Gastrocnemius medialis (tissue), 4 donors: ENCODE data around the gene RIOX2. TPM values are rescaled to one million over a fixed set of nuclear protein-coding genes. Genes with fewer than 3 reads are reported as not detected.

Source experiments
- ATAC-seq, 2 donors: fragments of 150-250 bp; one replicate each; pipeline ENCODE4 v1.9.1; 2016
- DNase-seq, 2 donors: peaks; one replicate each; pipeline ENCODE4 v3.0.0-alpha.2; 2019
- H3K27ac ChIP-seq, 4 donors: fragments of 200-600 bp; sonication (generic); 1 replicate in 1 of 4; 2 replicates in 3 of 4; pipeline ENCODE4 v1.5.1; 2016 to 2018; ENCODE audit warnings: mild to moderate bottlenecking in 2 of 4, moderate library complexity in 1 of 4
- H3K27me3 ChIP-seq, 3 donors: fragments of 200-600 bp; sonication (generic) in 2 of 3; 1 replicate in 1 of 3; 2 replicates in 2 of 3; pipeline versions ENCODE4 v1.5.1 to v1.6.0; 2016 to 2019; ENCODE audit warnings: mild to moderate bottlenecking in 1 of 3, moderate library complexity in 1 of 3
- H3K36me3 ChIP-seq, 2 donors: fragments of 200-600 bp; sonication (generic) in 1 of 2; one replicate each; pipeline ENCODE4 v1.5.1; 2017 to 2018
- H3K4me1 ChIP-seq, 2 donors: fragments of 200-600 bp; sonication (generic) in 1 of 2; one replicate each; pipeline ENCODE4 v1.5.1; 2016 to 2017; ENCODE audit warnings: mild to moderate bottlenecking in 2 of 2
- H3K4me3 ChIP-seq, 4 donors: fragments of 200-600 bp; sonication (generic) in 3 of 4; 1 replicate in 1 of 4; 2 replicates in 3 of 4; pipeline ENCODE4 v1.5.1; 2016 to 2019; ENCODE audit warnings: mild to moderate bottlenecking in 2 of 4
- H3K9me3 ChIP-seq, 3 donors: fragments of 200-600 bp; sonication (generic) in 2 of 3; 1 replicate in 1 of 3; 2 replicates in 2 of 3; pipeline ENCODE4 v1.5.1; 2016 to 2019
- POLR2A ChIP-seq, 2 donors: fragments of 450-650 bp; IDR thresholded peaks; one replicate each; pipeline ENCODE4 v1.6.1; 2017; ENCODE audit warnings: antibody characterized with exemption in 2 of 2, mild to moderate bottlenecking in 2 of 2, moderate library complexity in 2 of 2
- in situ Hi-C, 4 donors: fragments of 200-750 bp; cut with MboI; loops; one replicate each; pipeline versions ENCODE4 v1.15.0 to v1.8.0; 2017; ENCODE audit warnings: low sequenced_read_pairs in 4 of 4
- intact Hi-C: fragments of 100-400 bp; cut with DNase I; formaldehyde crosslinking; loops from one replicate; pipeline ENCODE4 v1.15.1; 2023; ENCODE audit warnings: low total_unique reads
- total RNA-seq, 4 donors: library from RNA; depleted of rRNA; stranded (reverse); fragments of >200 nt; gene quantifications; one replicate each; pipeline versions ENCODE4 v1.1.0 to v1.2.3, GENCODE V29; 2016
- TF ChIP-seq, protein P1 (sequence below), 5 experiments: fragments of 450-650 bp in 3 of 5; fragments of 200-600 bp in 2 of 5; sonication (generic) in 2 of 5; IDR thresholded peaks in 4 of 5; conservative IDR thresholded peaks in 1 of 5; 1 replicate in 4 of 5; 2 replicates in 1 of 5; pipeline ENCODE4 v1.5.1; 2016 to 2019; ENCODE audit warnings: antibody characterized with exemption in 5 of 5, mild to moderate bottlenecking in 3 of 5, moderate library complexity in 3 of 5

RIOX2 gene
- total RNA-seq, 4 donors from 2014 or later: 27.4 to 57.3 (median 49.6) TPM

DNA sequence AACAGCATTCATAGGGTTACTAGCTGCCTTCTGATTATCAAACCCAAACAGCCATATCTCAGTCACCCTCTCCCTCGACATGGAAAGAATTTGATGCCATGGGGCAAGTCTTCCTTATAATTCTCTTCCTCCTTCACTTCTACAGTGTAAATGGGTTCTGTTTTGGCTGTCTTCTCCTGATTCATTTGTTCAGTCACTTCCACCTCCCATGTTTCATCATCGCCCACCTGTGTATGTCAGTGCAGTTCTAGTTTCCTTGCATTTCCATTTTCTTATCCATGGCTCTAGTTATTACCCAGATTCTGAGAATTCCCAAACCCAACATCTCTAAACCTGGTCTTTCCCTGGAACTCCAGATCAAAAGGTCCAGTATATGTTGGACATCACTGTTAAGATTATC is 41.0 kb downstream of the RIOX2 start:
- ATAC-seq (no peak), DNase-seq (no peak)
- TF ChIP-seq, protein P1, sequence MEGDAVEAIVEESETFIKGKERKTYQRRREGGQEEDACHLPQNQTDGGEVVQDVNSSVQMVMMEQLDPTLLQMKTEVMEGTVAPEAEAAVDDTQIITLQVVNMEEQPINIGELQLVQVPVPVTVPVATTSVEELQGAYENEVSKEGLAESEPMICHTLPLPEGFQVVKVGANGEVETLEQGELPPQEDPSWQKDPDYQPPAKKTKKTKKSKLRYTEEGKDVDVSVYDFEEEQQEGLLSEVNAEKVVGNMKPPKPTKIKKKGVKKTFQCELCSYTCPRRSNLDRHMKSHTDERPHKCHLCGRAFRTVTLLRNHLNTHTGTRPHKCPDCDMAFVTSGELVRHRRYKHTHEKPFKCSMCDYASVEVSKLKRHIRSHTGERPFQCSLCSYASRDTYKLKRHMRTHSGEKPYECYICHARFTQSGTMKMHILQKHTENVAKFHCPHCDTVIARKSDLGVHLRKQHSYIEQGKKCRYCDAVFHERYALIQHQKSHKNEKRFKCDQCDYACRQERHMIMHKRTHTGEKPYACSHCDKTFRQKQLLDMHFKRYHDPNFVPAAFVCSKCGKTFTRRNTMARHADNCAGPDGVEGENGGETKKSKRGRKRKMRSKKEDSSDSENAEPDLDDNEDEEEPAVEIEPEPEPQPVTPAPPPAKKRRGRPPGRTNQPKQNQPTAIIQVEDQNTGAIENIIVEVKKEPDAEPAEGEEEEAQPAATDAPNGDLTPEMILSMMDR (IDR thresholded peaks at IDR 0.05 in 4 of 5, conservative IDR thresholded peaks at IDR 0.05 in 1 of 5): no peak
- TF ChIP-seq POLR2A (IDR thresholded peaks at IDR 0.05): no peak
- no peak overlapping the region for H3K27ac ChIP-seq
- peaks cover 0 to 7% of the 10 kb centered on the region in 2 donors for H3K4me1 ChIP-seq
- in situ Hi-C loops (no loop called here), intact Hi-C loops (no loop called here)
- H3K9me3 ChIP-seq: no peaks in the 10 kb centered on the region
- no peak overlapping the region for H3K4me3 ChIP-seq
- no peaks in the 10 kb centered on the region for H3K27me3 ChIP-seq
- H3K36me3 ChIP-seq: peaks cover 0 to 49% of the 10 kb centered on the region in 2 donors

- TF ChIP-seq, protein P1 (IDR thresholded peaks at IDR 0.05 in 4 of 5, conservative IDR thresholded peaks at IDR 0.05 in 1 of 5): no peak
- TF ChIP-seq POLR2A (IDR thresholded peaks at IDR 0.05): no peak
- in situ Hi-C loops: no loop called here
- ATAC-seq (no peak), DNase-seq (no peak)
- H3K4me1 ChIP-seq: peaks cover 0 to 7% of the 10 kb centered on the region in 2 donors
- no peak overlapping the region for H3K27ac ChIP-seq
- peaks cover 0 to 40% of the 10 kb centered on the region in 2 donors for H3K36me3 ChIP-seq
- intact Hi-C loops: no loop called here
- no peaks in the 10 kb centered on the region for H3K9me3 ChIP-seq
- no peak overlapping the region for H3K4me3 ChIP-seq
- H3K27me3 ChIP-seq: no peaks in the 10 kb centered on the region
These were observed 42.2 kb downstream of the RIOX2 start for GRCh38 chr3:97930018-97930417.

- DNase-seq (no peak), ATAC-seq (no peak)
- no peak overlapping the region for H3K4me3 ChIP-seq
- H3K27me3 ChIP-seq: no peaks in the 10 kb centered on the region
- no peaks in the 10 kb centered on the region for H3K9me3 ChIP-seq
- intact Hi-C loops (no loop called here), in situ Hi-C loops (no loop called here)
- peaks cover 0 to 39% of the 10 kb centered on the region in 2 donors for H3K36me3 ChIP-seq
- H3K27ac ChIP-seq: no peak overlapping the region
- peaks cover 0 to 7% of the 10 kb centered on the region in 2 donors for H3K4me1 ChIP-seq
- TF ChIP-seq, protein P1 (IDR thresholded peaks at IDR 0.05 in 4 of 5, conservative IDR thresholded peaks at IDR 0.05 in 1 of 5): no peak
- no peak for TF ChIP-seq POLR2A (IDR thresholded peaks at IDR 0.05)
These were observed 43.2 kb downstream of the RIOX2 start for GRCh38 chr3:97928986-97929385.

- ATAC-seq (no peak), DNase-seq (no peak)
- H3K9me3 ChIP-seq: no peaks in the 10 kb centered on the region
- H3K27me3 ChIP-seq: no peaks in the 10 kb centered on the region
- no peak overlapping the region for H3K4me3 ChIP-seq
- no peak overlapping the region for H3K27ac ChIP-seq
- peaks cover 0 to 41% of the 10 kb centered on the region in 2 donors for H3K36me3 ChIP-seq
- H3K4me1 ChIP-seq: peaks cover 0 to 3% of the 10 kb centered on the region in 2 donors
- in situ Hi-C loops (no loop called here), intact Hi-C loops (no loop called here)
- TF ChIP-seq, protein P1 (IDR thresholded peaks at IDR 0.05 in 4 of 5, conservative IDR thresholded peaks at IDR 0.05 in 1 of 5): no peak
- no peak for TF ChIP-seq POLR2A (IDR thresholded peaks at IDR 0.05)
These were observed 44.5 kb downstream of the RIOX2 start for GRCh38 chr3:97927704-97928103.
